Fibroblast of peridontal ligament (primary cell): ENCODE data around the gene TMEM134.

ENCODE experiments used
- DNase-seq: peaks from one replicate; pipeline ENCODE4 v3.0.0-alpha.2; 2010; ENCODE audit errors: extremely low read depth

TMEM134 gene

GRCh38 chr11:67422891-67423290 lies 46.2 kb downstream of the TMEM134 start:
- no peak for DNase-seq

- no peak for DNase-seq
These were observed 47.5 kb downstream of the TMEM134 start for GRCh38 chr11:67421430-67422031.

- peak; percentile 67 for DNase-seq
These were observed 48.2 kb downstream of the TMEM134 start for GRCh38 chr11:67420646-67421429.

GRCh38 chr11:67420147-67420645 lies 48.9 kb downstream of the TMEM134 start:
- no peak for DNase-seq

GRCh38 chr11:67419325-67420049 lies 49.6 kb downstream of the TMEM134 start:
- no peak for DNase-seq

GRCh38 chr11:67418476-67419281 lies 50.4 kb downstream of the TMEM134 start:
- no peak for DNase-seq

- DNase-seq, result no peak
These were observed 51.6 kb downstream of the TMEM134 start for GRCh38 chr11:67417425-67417824.

- peak; percentile 20 for DNase-seq
These were observed 52.4 kb downstream of the TMEM134 start for GRCh38 chr11:67416416-67417335.

GRCh38 chr11:67415501-67416304 lies 53.3 kb downstream of the TMEM134 start, which contains the start of gene CARNS1:
CARNS1 (plus strand) TSS chr11:67415678; CDS start chr11:67416200, 522 bp downstream.
- DNase-seq, result no peak

- DNase-seq, result no peak
These were observed 55.7 kb downstream of the TMEM134 start for GRCh38 chr11:67413266-67413849.

GRCh38 chr11:67412495-67413179 lies 56.4 kb downstream of the TMEM134 start:
- no peak for DNase-seq

GRCh38 chr11:67411785-67412152 lies 57.3 kb downstream of the TMEM134 start:
- no peak for DNase-seq
